ENCODE measurements around the gene IL9R. TPM values are rescaled to one million over a fixed set of nuclear protein-coding genes. Genes with fewer than 3 reads are reported as not detected.
"Not testable (repeated sequence)": the region's sequence is repeated elsewhere in the genome, so short reads cannot be mapped to it uniquely, and the experiment has no call there.

The IL9R gene
- total RNA-seq, 1 donor from 2014 or later = not detected

DNA sequence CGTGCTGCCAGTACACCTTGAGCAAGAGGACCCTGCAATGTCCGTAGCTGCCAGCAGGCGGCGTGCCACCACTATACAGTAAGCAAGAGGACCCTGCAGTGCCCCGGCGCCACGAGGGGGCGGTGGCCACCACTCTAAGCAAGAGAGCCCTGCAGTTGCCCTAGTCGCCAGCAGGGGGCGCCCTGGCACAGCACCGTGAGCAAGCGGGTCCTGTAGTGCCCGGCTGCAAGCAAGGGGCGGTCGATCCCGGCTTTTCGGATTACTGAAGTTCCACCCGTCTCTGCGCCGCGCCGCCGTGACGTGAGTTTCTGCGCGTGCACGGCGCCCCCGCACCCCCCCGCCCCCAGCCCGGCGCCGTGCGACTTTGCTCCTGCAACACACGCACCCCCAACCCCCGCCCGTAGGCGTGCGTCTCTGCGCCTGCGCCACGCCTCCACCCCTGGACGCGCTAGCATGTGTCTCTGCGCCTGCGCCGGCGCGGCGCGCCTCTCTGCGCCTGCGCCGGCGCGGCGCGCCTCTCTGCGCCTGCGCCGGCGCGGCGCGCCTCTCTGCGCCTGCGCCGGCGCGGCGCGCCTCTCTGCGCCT lies 31.2 kb downstream of the IL9R start:
- not testable (repeated sequence) for DNase-seq (ENCODE audit: low spot score in 2 of 2); FAIRE-seq

DNA sequence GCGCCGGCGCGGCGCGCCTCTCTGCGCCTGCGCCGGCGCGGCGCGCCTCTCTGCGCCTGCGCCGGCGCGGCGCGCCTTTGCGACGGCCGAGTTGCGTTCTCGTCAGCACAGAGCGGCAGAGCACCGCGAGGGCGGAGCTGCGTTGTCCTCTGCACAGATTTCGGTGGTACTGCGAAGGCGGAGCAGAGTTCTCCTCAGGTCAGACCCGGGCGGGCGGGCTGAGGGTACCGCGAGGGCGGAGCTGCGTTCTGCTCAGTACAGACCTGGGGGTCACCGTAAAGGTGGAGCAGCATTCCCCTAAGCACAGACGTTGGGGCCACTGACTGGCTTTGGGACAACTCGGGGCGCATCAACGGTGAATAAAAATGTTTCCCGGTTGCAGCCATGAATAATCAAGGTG lies 31.8 kb downstream of the IL9R start:
- DNase-seq (ENCODE audit: low spot score in 2 of 2); FAIRE-seq: not testable (repeated sequence)

DNA sequence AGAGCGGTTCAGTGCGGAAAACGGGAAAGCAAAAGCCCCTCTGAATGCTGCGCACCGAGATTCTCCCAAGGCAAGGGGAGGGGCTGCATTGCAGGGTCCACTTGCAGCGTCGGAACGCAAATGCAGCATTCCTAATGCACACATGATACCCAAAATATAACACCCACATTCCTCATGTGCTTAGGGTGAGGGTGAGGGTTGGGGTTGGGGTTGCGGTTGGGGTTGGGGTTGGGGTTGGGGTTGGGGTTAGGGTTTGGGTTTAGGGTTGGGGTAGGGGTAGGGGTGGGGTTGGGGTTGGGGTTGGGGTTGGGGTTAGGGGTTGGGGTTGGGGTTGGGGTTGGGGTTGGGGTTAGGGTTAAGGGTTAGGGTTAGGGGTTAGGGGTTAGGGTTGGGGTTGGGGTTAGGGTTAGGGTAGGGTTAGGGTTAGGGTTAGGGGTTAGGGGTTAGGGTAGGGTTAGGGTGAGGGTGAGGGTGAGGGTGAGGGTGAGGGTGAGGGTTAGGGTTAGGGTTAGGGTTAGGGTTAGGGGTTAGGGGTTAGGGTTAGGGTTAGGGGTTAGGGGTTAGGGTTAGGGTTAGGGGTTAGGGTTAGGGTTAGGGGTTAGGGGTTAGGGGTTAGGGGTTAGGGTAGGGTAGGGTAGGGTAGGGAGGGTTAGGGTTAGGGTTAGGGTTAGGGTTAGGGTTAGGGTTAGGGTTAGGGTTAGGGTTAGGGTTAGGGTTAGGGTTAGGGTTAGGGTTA lies 32.4 kb downstream of the IL9R start:
- FAIRE-seq; DNase-seq (ENCODE audit: low spot score in 2 of 2): not testable (repeated sequence)

DNA sequence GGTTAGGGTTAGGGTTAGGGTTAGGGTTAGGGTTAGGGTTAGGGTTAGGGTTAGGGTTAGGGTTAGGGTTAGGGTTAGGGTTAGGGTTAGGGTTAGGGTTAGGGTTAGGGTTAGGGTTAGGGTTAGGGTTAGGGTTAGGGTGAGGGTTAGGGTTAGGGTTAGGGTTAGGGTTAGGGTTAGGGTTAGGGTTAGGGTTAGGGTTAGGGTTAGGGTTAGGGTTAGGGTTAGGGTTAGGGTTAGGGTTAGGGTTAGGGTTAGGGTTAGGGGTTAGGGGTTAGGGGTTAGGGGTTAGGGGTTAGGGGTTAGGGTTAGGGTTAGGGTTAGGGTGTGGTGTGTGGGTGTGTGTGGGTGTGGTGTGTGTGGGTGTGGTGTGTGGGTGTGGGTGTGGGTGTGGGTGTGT lies 33.0 kb downstream of the IL9R start:
- DNase-seq (ENCODE audit: low spot score in 2 of 2); FAIRE-seq: not testable (repeated sequence)

Other genes with a start within 250 kb of the IL9R start
- 27.7 TPM for gene VAMP7, start 116.4 kb upstream of the IL9R start, total RNA-seq